DMS53 treated with DMSO at 0.1 percent for 48 hours (cell line): ENCODE data around the gene MYL6.
"Not testable (repeated sequence)": the region's sequence is repeated elsewhere in the genome, so short reads cannot be mapped to it uniquely, and the experiment has no call there.

Experiments
- DNase-seq: peaks from one replicate; lab custom pipeline; 2025; ENCODE audit not compliant: unreplicated experiment; lab: John Stamatoyannopoulos, UW

MYL6 gene

GRCh38 chr12:56158029-56158925, at the start of gene MYL6:
MYL6 (plus strand) TSS chr12:56158359; CDS start chr12:56158402, 43 bp downstream.
- peak; percentile 93 for DNase-seq

GRCh38 chr12:56110571-56110970, 47.6 kb upstream of the MYL6 start:
- DNase-seq: no peak

DNA sequence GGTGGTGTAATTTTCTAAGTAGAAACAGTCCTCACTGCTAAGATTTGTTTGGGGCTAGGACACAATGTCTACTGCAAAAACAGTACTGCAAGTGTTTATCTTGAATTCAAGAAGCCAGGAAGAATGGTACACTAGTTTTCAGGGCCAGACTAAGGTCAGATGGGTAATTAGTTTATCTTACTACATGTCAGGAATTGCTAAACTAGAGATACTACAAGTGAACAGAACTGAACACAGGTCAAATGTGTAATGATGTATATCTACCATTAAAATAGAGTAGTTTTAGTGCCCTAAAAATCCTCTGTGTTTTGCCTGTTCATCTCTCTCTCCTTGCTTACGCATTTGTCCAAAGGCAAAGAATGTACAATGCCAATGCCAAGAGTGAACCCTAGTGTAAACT, 44.1 kb upstream of the MYL6 start:
- DNase-seq: no peak

- no peak for DNase-seq
Measured at GRCh38 chr12:56115329-56115728, 42.8 kb upstream of the MYL6 start.

DNA sequence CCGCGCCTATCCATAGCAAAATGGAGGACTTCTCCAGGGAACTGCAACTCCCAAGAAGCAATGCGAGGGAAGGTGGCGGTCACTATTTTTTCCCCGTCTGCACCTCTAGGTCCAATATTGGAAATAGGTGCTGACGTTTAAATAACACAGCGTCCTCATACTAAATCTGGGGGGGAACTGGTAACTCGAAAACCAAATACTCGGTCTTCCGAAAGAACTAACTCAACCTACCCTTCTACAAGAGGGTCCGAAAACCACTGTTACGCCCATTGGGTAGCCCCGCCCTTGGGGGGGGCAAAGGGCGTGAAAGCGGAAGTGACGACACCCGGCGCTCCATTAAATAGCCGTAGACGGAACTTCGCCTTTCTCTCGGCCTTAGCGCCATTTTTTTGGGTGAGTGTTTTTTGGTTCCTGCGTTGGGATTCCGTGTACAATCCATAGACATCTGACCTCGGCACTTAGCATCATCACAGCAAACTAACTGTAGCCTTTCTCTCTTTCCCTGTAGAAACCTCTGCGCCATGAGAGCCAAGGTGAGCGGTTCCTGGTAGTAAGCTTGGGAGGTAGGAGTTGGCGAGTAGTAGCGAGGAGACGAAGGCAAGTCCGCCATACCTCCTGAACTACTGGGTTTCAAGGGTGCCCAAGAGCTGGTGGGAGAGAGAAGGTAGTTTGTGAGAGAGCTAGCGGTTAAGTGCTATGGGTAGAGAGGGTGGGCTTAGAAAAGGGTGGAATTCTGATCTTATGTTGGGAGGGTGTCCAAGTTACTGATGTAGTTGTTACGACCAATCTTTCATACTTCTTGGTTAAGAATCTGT, 41.7 kb upstream of the MYL6 start, which contains the start of gene RPL41:
RPL41 (plus strand) TSS at position 367 of the 815 bp plus-strand sequence.
- peak; percentile 96 for DNase-seq

GRCh38 chr12:56117082-56117706, 41.0 kb upstream of the MYL6 start:
- DNase-seq: not testable (repeated sequence)

GRCh38 chr12:56117778-56118687, 40.1 kb upstream of the MYL6 start, which contains the start of gene ZC3H10:
ZC3H10 (plus strand) TSS chr12:56118266; CDS start chr12:56120563, 2,297 bp downstream.
- DNase-seq: peak; percentile 99

- DNase-seq: no peak
Measured at GRCh38 chr12:56118688-56119357, 39.3 kb upstream of the MYL6 start.

DNA sequence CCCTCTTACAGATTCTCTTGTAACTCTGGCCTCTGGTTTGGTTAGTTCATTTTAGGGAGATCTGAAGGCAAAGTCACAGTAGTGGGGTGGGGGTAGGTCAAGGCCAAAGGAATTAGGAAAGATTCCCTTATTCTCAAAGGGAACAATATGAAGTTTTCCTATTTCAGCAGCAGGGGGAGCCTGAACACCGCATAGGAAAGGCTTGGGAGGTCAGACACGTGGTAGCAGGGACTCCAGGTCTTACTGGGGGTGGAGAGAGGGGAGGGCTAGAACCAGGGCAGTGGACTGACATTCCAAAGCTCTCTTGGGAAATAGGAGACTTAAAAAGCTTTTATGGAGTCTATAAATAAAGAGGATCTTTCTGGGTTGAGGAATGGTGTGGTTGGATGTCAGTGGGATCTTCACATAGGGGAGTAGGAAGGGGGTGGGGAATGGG, 38.8 kb upstream of the MYL6 start:
- DNase-seq: peak; percentile 79

DNA sequence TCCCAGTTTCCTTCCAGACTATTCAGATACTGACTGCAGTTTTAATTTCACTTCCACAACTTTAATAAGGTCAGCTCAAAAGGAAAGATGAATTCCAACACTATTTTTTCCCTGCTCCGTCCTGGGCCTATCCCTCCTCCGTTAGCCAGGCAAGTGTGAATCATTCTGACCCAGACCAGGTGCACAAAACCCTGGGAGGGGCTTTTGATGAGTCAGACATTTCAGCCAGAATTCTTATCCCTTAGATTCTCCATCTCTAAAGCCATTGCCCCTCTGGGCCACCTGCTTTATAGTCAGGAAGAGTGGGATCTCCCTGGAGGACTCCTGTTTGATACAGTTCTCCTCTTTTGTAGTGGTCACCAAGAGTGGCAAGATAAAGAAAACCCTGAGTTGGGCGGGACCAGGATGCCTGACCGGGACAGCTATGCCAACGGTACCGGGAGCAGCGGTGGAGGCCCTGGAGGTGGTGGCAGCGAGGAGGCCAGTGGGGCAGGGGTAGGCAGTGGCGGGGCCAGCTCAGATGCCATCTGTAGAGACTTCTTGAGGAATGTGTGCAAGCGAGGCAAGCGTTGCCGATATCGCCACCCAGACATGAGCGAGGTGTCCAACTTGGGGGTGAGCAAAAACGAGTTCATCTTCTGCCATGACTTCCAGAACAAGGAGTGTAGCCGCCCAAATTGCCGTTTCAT, 37.9 kb upstream of the MYL6 start:
- DNase-seq: no peak

DNA sequence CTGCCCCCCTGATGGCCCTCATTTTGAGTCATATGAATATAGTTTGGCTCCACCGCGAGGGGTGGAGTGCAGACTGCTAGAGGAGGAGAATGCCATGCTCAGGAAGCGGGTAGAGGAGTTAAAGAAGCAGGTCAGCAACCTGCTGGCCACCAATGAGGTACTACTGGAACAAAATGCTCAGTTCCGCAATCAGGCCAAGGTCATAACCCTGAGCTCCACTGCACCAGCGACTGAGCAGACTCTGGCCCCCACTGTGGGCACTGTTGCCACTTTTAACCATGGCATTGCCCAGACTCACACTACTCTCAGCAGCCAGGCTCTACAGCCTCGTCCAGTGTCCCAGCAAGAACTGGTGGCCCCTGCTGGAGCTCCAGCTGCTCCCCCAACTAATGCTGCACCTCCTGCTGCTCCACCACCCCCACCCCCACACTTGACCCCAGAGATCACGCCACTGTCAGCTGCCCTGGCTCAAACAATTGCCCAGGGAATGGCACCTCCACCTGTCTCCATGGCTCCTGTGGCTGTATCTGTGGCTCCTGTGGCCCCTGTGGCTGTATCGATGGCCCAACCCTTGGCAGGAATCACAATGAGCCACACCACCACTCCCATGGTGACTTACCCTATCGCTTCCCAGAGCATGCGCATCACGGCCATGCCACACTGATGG, 36.8 kb upstream of the MYL6 start:
- DNase-seq: no peak

DNA sequence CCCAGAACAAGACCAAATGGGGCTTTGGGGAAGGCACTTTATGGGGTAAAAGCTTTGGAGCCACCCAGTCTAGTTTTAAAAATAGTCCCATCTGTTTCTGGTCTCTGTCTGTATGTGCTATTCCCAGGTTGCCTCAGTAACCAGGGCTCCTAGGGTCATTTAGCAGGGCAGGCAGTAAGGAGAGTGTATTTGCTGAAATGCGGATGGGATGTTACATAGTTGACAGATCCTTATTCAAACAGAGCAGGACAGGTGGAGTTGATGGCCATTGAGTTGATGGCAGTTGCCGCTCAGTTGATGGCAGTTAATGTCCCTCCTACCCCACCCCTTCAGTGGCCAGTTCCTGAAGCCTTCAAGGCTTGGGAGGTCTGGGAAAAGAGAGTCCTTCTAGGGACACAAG, 35.5 kb upstream of the MYL6 start:
- DNase-seq: peak; percentile 80

DNA sequence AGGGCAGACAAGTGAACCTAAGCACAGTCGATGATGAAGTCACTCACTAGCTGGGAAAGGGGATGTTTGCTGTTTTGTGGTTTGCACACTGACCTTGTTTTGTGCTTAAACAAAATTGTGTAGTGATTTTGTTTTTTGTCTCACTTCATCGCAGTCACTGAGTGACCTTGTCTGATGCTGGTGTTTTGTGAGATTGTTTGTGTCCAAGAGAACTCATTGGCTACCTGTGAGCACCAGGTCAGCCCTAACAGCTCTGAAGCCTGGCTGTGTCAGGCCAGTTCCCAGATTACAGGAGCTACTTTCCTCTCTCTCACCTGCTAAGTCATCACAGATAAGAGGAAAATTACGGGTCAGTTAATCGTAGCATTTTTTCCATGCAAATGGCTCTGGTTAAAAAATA, 34.0 kb upstream of the MYL6 start:
- no peak for DNase-seq

GRCh38 chr12:56126732-56127239, 31.4 kb upstream of the MYL6 start:
- no peak for DNase-seq

DNA sequence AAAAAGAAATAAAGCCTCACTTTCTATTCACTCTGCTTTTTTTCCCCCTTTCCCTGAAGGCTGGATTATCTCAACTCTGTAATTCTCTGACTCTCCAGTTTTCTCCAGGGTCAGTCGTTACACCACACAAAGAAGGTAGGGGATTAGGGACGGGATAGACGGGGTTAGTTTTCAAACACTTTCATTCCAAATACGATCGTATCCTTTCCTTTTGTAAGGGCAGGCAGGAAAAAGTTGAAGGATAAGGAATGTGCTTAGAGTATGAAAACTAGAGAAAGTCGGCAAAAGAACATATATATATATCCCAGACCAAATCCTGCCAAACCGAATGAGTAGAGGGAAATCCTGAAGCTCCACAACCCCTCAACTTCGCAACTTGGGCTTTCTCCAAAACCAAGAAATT, 30.7 kb upstream of the MYL6 start:
- DNase-seq: no peak

GRCh38 chr12:56127888-56128669, 30.1 kb upstream of the MYL6 start, which contains the start of gene ESYT1:
ESYT1 (plus strand) TSS chr12:56128267; CDS start chr12:56128320, 53 bp downstream.
- DNase-seq: peak; percentile 97

DNA sequence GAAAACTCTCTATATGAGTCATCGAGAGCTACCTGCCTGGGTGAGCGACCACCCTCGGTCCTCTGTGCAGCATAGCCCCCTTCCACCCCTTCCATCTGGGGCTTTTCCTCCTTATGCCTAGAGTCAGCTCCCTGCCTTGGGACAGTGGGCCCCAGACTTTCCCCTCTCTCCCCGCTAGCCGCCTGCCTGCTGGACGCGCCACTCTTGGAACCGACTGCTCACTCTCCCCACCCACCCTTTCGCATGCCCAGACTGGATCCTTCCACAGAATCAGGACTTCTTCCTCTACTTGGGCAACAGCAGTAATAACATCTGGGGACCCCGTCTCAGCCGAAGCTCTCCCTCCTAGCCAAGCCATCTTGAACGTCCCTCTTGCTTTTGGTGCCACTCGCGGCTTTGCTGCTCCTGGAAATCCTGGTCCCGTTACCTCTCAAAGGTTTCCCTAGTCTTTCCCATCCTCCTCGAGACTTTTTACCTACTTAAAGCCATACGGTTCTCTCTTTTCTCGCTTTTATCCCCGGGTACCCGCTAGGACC, 29.4 kb upstream of the MYL6 start:
- no peak for DNase-seq
